Hepatocyte (in vitro differentiated cells): Measurements from ENCODE around the gene VILL.

ENCODE experiments used
- CTCF ChIP-seq: fragments of 200-600 bp; sonication (generic); IDR thresholded peaks from 2 replicates; pipeline ENCODE4 v1.5.1; 2016; ENCODE audit warnings: antibody characterized with exemption, mild to moderate bottlenecking; ENCODE audit not compliant: poor library complexity
- EZH2 ChIP-seq: fragments of 200-600 bp; sonication (generic); IDR thresholded peaks from 2 replicates; pipeline ENCODE4 v1.6.1; 2016; ENCODE audit warnings: antibody characterized with exemption, mild to moderate bottlenecking, borderline replicate concordance
- EZH2phosphoT487 ChIP-seq: fragments of 200-600 bp; sonication (generic); IDR thresholded peaks from one replicate; pipeline ENCODE4 v1.6.1; 2018; ENCODE audit warnings: antibody characterized with exemption, mild to moderate bottlenecking, low read depth, moderate library complexity; ENCODE audit not compliant: unreplicated experiment, severe bottlenecking

GRCh38 chr3:37953707-37954394, 36.7 kb upstream of the VILL start:
- TF ChIP-seq CTCF, result no peak
- TF ChIP-seq EZH2phosphoT487, result no peak
- no peak for TF ChIP-seq EZH2
